GM19438 (cell line): Measurements from ENCODE around the gene USP20.
"Not testable (repeated sequence)": the region's sequence is repeated elsewhere in the genome, so short reads cannot be mapped to it uniquely, and the experiment has no call there.

Experiments
- ATAC-seq: cut with Tn5 transposase; IDR thresholded peaks from one replicate; pipeline ENCODE4 v1.9.1; 2021; ENCODE audit warnings: low read depth; ENCODE audit not compliant: unreplicated experiment

USP20 gene

GRCh38 chr9:129835128-129835859, at the start of gene USP20, which contains the start of gene C9orf78:
Gene USP20, plus strand, starts transcription at chr9:129835458. Its CDS starts 17,098 bp downstream, at chr9:129852556.
Gene C9orf78, minus strand, starts transcription at chr9:129835275. Its CDS starts 54 bp downstream, at chr9:129835221.
- peak; percentile 88 for ATAC-seq

- ATAC-seq = no peak
Measured at GRCh38 chr9:129785866-129786265, 49.4 kb upstream of the USP20 start.

- ATAC-seq = no peak
Measured at GRCh38 chr9:129786481-129786880, 48.8 kb upstream of the USP20 start.

- ATAC-seq = no peak
Measured at GRCh38 chr9:129794549-129794948, 40.7 kb upstream of the USP20 start.

- ATAC-seq = not testable (repeated sequence)
Measured at GRCh38 chr9:129796029-129796428, 39.2 kb upstream of the USP20 start.

GRCh38 chr9:129798973-129799372, 36.3 kb upstream of the USP20 start:
- ATAC-seq = no peak

- no peak for ATAC-seq
Measured at GRCh38 chr9:129801504-129801903, 33.8 kb upstream of the USP20 start.

GRCh38 chr9:129802833-129803675, 32.2 kb upstream of the USP20 start, which contains the start of gene TOR1B:
Gene TOR1B, plus strand, starts transcription at chr9:129803184. Its CDS starts 29 bp downstream, at chr9:129803213.
- ATAC-seq = peak; percentile 90

- peak; percentile 9 for ATAC-seq
Measured at GRCh38 chr9:129803676-129804060, 31.6 kb upstream of the USP20 start.

- no peak for ATAC-seq
Measured at GRCh38 chr9:129806061-129806460, 29.2 kb upstream of the USP20 start.

GRCh38 chr9:129809346-129809745, 25.9 kb upstream of the USP20 start:
- no peak for ATAC-seq

GRCh38 chr9:129810116-129810515, 25.1 kb upstream of the USP20 start:
- ATAC-seq = no peak

GRCh38 chr9:129810788-129811187, 24.5 kb upstream of the USP20 start:
- ATAC-seq = no peak

GRCh38 chr9:129811967-129812363, 23.3 kb upstream of the USP20 start:
- ATAC-seq = no peak

GRCh38 chr9:129812385-129812784, 22.9 kb upstream of the USP20 start:
- no peak for ATAC-seq

- no peak for ATAC-seq
Measured at GRCh38 chr9:129813661-129814060, 21.6 kb upstream of the USP20 start.

GRCh38 chr9:129814432-129815223, 20.6 kb upstream of the USP20 start:
- no peak for ATAC-seq

- ATAC-seq = no peak
Measured at GRCh38 chr9:129815278-129815677, 20.0 kb upstream of the USP20 start.

- ATAC-seq = no peak
Measured at GRCh38 chr9:129816501-129817435, 18.5 kb upstream of the USP20 start.
